Body of pancreas (tissue), 4 donors: ENCODE results near the gene CAMTA1.

Source experiments
- POLR2A ChIP-seq, 3 donors: fragments of 450-650 bp; IDR thresholded peaks; one replicate each; pipeline ENCODE4 v1.6.1; 2016; ENCODE audit warnings: antibody characterized with exemption in 3 of 3, mild to moderate bottlenecking in 2 of 3
- TF ChIP-seq, protein P1 (sequence below), 7 experiments: fragments of 450-650 bp in 4 of 7; fragments of 200-600 bp in 3 of 7; sonication (generic) in 3 of 7; IDR thresholded peaks; one replicate each; pipeline ENCODE4 v1.5.1; 2016 to 2019; ENCODE audit warnings: antibody characterized with exemption in 7 of 7

DNA sequence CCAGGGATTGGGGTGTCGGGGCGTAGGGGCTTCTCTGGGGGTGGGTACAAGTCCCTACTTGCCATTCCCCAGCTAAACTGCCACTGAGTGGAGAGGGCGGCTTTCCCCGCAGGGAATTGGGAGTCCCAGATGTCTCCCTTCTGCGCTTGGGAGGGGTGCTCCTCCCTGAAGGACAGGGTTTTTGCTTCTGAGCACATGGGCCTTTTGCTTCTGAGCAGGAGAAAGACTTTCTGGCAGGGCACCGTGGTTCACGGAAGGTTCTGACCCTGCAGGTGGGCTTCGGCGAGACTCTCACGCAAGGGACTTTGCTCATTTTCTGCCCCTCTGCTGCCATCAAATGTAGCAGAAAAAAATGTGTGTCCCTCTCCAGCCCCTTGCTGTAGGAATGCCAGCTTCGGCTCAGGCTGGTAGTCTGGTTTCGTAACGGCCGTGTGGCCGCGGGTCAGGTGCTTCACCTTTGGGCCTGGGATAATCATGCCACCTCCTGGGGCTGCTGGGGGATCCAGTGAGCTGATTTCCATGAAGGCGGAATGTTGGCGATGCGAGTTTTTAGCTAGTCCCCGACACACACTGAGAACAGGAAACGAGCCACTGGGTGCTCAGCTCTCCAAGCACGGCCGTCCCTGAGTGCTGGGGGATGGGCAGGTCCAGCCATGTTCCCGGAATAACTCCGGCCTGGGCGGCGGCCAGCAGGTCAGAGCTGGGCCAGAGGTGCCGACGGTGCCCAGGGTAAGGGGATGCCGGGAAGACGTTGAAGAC lies 364.0 kb downstream of the CAMTA1 start:
- no peak for TF ChIP-seq POLR2A (IDR thresholded peaks at IDR 0.05)
- TF ChIP-seq, protein P1, sequence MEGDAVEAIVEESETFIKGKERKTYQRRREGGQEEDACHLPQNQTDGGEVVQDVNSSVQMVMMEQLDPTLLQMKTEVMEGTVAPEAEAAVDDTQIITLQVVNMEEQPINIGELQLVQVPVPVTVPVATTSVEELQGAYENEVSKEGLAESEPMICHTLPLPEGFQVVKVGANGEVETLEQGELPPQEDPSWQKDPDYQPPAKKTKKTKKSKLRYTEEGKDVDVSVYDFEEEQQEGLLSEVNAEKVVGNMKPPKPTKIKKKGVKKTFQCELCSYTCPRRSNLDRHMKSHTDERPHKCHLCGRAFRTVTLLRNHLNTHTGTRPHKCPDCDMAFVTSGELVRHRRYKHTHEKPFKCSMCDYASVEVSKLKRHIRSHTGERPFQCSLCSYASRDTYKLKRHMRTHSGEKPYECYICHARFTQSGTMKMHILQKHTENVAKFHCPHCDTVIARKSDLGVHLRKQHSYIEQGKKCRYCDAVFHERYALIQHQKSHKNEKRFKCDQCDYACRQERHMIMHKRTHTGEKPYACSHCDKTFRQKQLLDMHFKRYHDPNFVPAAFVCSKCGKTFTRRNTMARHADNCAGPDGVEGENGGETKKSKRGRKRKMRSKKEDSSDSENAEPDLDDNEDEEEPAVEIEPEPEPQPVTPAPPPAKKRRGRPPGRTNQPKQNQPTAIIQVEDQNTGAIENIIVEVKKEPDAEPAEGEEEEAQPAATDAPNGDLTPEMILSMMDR (IDR thresholded peaks at IDR 0.05) = no peak
